ENCODE results near the gene FER.

DNA sequence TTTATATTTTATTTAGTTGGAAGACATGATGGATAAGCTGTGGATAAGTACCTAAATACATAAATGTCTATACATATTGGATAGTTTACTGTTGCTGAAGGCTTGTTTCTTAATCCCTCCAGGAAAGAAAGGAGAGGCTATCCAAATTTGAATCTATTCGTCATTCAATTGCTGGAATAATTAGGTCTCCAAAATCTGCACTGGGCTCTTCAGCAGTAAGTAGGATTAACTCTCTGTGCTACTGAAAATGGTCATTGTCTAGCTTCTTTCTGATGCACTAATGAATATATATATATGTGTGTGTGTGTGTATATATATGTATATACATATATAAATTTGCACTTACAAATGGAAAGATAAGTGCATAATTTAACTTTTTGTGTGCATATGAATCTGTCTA lies 198.3 kb downstream of the FER start:
- TF ChIP-seq, protein P1, sequence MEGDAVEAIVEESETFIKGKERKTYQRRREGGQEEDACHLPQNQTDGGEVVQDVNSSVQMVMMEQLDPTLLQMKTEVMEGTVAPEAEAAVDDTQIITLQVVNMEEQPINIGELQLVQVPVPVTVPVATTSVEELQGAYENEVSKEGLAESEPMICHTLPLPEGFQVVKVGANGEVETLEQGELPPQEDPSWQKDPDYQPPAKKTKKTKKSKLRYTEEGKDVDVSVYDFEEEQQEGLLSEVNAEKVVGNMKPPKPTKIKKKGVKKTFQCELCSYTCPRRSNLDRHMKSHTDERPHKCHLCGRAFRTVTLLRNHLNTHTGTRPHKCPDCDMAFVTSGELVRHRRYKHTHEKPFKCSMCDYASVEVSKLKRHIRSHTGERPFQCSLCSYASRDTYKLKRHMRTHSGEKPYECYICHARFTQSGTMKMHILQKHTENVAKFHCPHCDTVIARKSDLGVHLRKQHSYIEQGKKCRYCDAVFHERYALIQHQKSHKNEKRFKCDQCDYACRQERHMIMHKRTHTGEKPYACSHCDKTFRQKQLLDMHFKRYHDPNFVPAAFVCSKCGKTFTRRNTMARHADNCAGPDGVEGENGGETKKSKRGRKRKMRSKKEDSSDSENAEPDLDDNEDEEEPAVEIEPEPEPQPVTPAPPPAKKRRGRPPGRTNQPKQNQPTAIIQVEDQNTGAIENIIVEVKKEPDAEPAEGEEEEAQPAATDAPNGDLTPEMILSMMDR (IDR thresholded peaks at IDR 0.05 in 2 of 3, conservative IDR thresholded peaks at IDR 0.05 in 1 of 3; ENCODE audit: control insufficient read depth in 2 of 3, extremely low read depth in 1 of 3, insufficient read depth in 1 of 3, low read depth in 3 of 3, low read length in 3 of 3) = no peak
- TF ChIP-seq POLR2A (IDR thresholded peaks at IDR 0.05; ENCODE audit: low read depth, low read length) (no peak), PAX8 (IDR thresholded peaks at IDR 0.05) (no peak), FOXK2 (IDR thresholded peaks at IDR 0.05) (no peak), SREBF2 (IDR thresholded peaks at IDR 0.05; ENCODE audit: low read length) (no peak), EZH2 (IDR thresholded peaks at IDR 0.05; ENCODE audit: borderline replicate concordance, control insufficient read depth, low read depth, low read length) (no peak), ESRRA (IDR thresholded peaks at IDR 0.05; ENCODE audit: low read length) (no peak), CREB1 (IDR thresholded peaks at IDR 0.05; ENCODE audit: low read depth) (no peak), JUNB (IDR thresholded peaks at IDR 0.05) (no peak)
- TF ChIP-seq, protein P2, sequence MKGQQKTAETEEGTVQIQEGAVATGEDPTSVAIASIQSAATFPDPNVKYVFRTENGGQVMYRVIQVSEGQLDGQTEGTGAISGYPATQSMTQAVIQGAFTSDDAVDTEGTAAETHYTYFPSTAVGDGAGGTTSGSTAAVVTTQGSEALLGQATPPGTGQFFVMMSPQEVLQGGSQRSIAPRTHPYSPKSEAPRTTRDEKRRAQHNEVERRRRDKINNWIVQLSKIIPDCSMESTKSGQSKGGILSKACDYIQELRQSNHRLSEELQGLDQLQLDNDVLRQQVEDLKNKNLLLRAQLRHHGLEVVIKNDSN (IDR thresholded peaks at IDR 0.05; ENCODE audit: borderline replicate concordance, extremely low read length, insufficient read depth, low read depth, low read length) = no peak
